HG03103 (cell line): ENCODE data around the gene PLEKHA4.
"Not testable (repeated sequence)": the region's sequence is repeated elsewhere in the genome, so short reads cannot be mapped to it uniquely, and the experiment has no call there.

Experiments used
- ATAC-seq: cut with Tn5 transposase; IDR thresholded peaks from one replicate; pipeline ENCODE4 v1.9.1; 2021; ENCODE audit warnings: low read depth; ENCODE audit not compliant: unreplicated experiment

PLEKHA4 gene

GRCh38 chr19:48890551-48890950 is 22.1 kb upstream of the PLEKHA4 start:
- ATAC-seq = no peak

- ATAC-seq = not testable (repeated sequence)
Measured at GRCh38 chr19:48889496-48889895, 21.1 kb upstream of the PLEKHA4 start.

GRCh38 chr19:48887861-48888612 is 19.6 kb upstream of the PLEKHA4 start:
- ATAC-seq = no peak

GRCh38 chr19:48883726-48884125 is 15.3 kb upstream of the PLEKHA4 start:
- ATAC-seq = no peak

- no peak for ATAC-seq
Measured at GRCh38 chr19:48881741-48882657, 13.6 kb upstream of the PLEKHA4 start.

- ATAC-seq = not testable (repeated sequence)
Measured at GRCh38 chr19:48879696-48880095, 11.3 kb upstream of the PLEKHA4 start.

- no peak for ATAC-seq
Measured at GRCh38 chr19:48879025-48879637, 10.7 kb upstream of the PLEKHA4 start.

- ATAC-seq = no peak
Measured at GRCh38 chr19:48878196-48879024, 10.0 kb upstream of the PLEKHA4 start.

GRCh38 chr19:48877855-48878195 is 9.4 kb upstream of the PLEKHA4 start:
- ATAC-seq = no peak

GRCh38 chr19:48876043-48876981 is 7.9 kb upstream of the PLEKHA4 start:
- ATAC-seq = not testable (repeated sequence)

GRCh38 chr19:48874303-48875135 is 6.1 kb upstream of the PLEKHA4 start:
- ATAC-seq = no peak

GRCh38 chr19:48873476-48874302 is 5.3 kb upstream of the PLEKHA4 start:
- no peak for ATAC-seq

- ATAC-seq = no peak
Measured at GRCh38 chr19:48872884-48873475, 4.6 kb upstream of the PLEKHA4 start.

- no peak for ATAC-seq
Measured at GRCh38 chr19:48872182-48872883, 3.9 kb upstream of the PLEKHA4 start, which contains the start of gene PPP1R15A. Gene PPP1R15A, plus strand, starts transcription at chr19:48872421. Its CDS starts 813 bp downstream, at chr19:48873234.

GRCh38 chr19:48871471-48872181 is 3.2 kb upstream of the PLEKHA4 start:
- ATAC-seq = not testable (repeated sequence)

GRCh38 chr19:48870048-48870447 is 1.6 kb upstream of the PLEKHA4 start:
- no peak for ATAC-seq
